ENCODE measurements around the gene TCP10L. TPM values are rescaled to one million over a fixed set of nuclear protein-coding genes. Genes with fewer than 3 reads are reported as not detected.

The TCP10L gene
- total and polyA plus RNA-seq, 5 donors: 1.4 to 3.4 (median 1.9) TPM

DNA sequence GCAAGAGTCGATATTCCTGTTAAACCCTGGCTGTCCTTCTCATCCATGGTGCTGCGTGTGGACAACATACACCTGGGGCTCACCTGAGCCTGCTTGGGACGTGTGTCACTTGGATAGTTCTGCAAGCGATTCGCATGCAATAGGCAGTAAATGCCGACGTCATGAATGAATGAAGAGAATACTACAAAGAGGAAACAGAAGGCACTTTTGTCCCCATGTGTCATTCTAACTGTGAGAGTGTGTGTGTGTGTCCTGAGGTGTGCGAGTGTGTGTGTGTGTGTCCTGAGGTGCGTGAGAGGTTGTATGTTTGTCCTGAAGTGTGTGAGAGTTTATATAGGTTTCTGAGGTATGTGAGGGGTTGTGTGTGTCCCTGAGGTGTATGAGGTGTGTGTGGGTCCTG lies 647 bp upstream of the TCP10L start:
- 87% methylated on average over 9 of the region's 9 CpGs for WGBS
- DNase-seq: no peak
- no peaks in the 10 kb centered on the region for H3K27me3 ChIP-seq (ENCODE audit: control insufficient read depth, insufficient read depth)

DNA sequence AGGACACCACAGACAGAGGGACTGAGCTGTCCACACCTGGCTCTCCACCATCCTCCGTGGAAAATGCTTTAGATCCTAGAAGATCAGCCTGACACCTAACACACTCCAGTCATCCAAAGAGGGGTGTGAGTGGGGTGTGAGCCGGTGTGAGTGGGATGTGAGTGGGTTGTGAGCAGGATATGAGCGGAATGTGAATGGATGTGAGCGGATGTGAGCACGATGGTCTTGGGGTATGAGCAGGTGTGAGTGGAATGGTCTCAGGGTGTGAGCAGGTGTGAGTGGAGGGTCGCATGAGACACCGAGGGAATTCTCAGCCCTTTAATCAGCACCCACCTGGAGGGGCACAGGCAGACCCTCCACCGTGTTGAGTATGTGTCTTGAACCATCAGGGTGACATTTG lies 851 bp downstream of the TCP10L start:
- 91% methylated on average over 8 of the region's 8 CpGs for WGBS
- intact Hi-C loops (cut with DNase I): no loop called here
- Histone ChIP-seq H3K4me1 (ENCODE audit: control insufficient read depth, insufficient read depth, low read length) (no peaks in the 10 kb centered on the region), H3K27ac (ENCODE audit: low read length) (no peak overlapping the region), H3K27me3 (ENCODE audit: control insufficient read depth, insufficient read depth) (no peaks in the 10 kb centered on the region), H3K4me3 (ENCODE audit: low read length) (no peak overlapping the region), H3K9me3 (ENCODE audit: control insufficient read depth, low read length) (no peaks in the 10 kb centered on the region)
- no peak for DNase-seq
- no peak for ATAC-seq

More for the DNA sequence above, 647 bp upstream of the TCP10L start:
- Histone ChIP-seq H3K9me3 (ENCODE audit: control insufficient read depth, low read length) (no peaks in the 10 kb centered on the region), H3K4me3 (ENCODE audit: low read length) (no peak overlapping the region), H3K4me1 (ENCODE audit: control insufficient read depth, insufficient read depth, low read length) (no peaks in the 10 kb centered on the region), H3K27ac (ENCODE audit: low read length) (no peak overlapping the region)
- no peak for ATAC-seq
- intact Hi-C loops (cut with DNase I): no loop called here

DNA sequence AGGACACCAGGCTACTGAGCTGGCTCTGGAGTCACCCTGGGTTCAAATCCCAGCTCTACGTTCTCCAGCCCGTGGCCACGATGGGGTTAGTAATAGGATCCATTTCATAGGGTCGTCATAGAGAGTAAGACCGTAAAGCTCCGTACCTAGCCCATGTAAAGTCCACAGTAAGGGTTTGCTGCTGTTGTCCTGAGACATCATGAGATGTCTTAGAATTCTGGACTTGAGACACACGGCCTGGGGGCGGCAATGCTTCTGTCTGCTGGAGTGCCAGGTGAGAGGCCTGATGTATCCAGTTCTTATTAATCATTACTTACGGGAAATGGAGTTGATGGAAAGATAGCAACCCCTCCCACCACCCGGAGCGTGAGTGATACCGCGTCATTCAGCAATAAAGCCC lies 3.6 kb downstream of the TCP10L start:
- DNase-seq: no peak
- no peaks in the 10 kb centered on the region for H3K4me1 ChIP-seq (ENCODE audit: control insufficient read depth, insufficient read depth, low read length)
- H3K4me3 ChIP-seq (ENCODE audit: low read length): no peak overlapping the region
- no peaks in the 10 kb centered on the region for H3K27me3 ChIP-seq (ENCODE audit: control insufficient read depth, insufficient read depth)
- H3K27ac ChIP-seq (ENCODE audit: low read length): no peak overlapping the region
- H3K9me3 ChIP-seq (ENCODE audit: control insufficient read depth, low read length): no peaks in the 10 kb centered on the region
- WGBS: 92% methylated on average over 13 of the region's 13 CpGs
- intact Hi-C loops (cut with DNase I): no loop called here
- no peak for ATAC-seq

DNA sequence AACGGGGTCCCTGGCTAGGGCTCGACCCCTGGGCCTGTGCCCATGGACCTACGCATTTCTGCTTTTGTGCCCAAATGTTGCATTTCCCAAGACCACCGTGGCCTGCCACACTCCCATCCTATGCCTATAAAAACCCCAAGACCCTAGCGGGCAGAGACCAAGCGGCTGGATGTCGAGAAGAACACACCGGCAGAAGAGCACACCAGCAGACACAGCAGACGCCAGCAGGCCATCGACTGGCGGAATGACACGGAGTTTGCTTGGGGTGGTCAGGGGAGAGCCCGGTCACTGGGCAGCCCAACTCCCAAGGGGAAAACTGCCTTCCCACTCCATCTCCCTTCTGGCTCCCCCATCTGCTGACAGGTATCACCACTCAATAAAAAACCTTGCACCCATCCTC lies 4.4 kb downstream of the TCP10L start:
- H3K27me3 ChIP-seq (ENCODE audit: control insufficient read depth, insufficient read depth): no peaks in the 10 kb centered on the region
- no peak overlapping the region for H3K27ac ChIP-seq (ENCODE audit: low read length)
- H3K9me3 ChIP-seq (ENCODE audit: control insufficient read depth, low read length): no peaks in the 10 kb centered on the region
- intact Hi-C loops (cut with DNase I): no loop called here
- no peak for DNase-seq
- ATAC-seq: no peak
- H3K4me3 ChIP-seq (ENCODE audit: low read length): no peak overlapping the region
- 90% methylated on average over 13 of the region's 13 CpGs for WGBS
- H3K4me1 ChIP-seq (ENCODE audit: control insufficient read depth, insufficient read depth, low read length): no peaks in the 10 kb centered on the region

DNA sequence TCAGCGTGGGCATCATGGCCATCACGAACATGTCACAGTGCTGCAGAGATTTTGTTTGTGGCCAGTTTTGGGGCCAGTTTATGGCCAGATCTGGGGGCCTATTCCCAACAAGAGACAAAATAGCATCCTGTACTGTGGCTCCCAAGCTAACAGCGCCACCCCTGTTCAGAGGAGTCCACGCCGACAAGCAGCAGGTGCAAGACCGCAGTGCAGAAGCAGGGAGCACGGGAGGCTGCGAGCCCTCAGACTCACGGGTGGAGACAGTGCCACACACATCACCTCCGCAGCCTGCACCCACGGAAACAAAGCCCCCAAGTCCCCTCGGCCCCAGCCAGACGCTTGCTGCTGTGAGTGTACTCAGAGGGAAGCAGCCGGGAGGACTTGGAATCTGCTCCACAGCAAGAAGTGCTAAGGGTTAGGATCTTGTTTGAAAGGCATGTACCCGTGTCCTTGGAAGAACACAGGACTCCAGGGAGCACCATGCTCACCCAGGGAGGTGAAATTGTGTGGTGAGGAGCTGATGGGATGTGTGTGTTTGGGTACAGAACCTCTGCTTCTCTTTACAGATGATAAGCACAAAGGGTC lies 7.1 kb downstream of the TCP10L start:
- WGBS: 63% methylated on average over 15 of the region's 15 CpGs
- Histone ChIP-seq H3K27ac (ENCODE audit: low read length) (no peak overlapping the region), H3K4me3 (ENCODE audit: low read length) (no peak overlapping the region), H3K9me3 (ENCODE audit: control insufficient read depth, low read length) (no peaks in the 10 kb centered on the region), H3K4me1 (ENCODE audit: control insufficient read depth, insufficient read depth, low read length) (no peaks in the 10 kb centered on the region), H3K27me3 (ENCODE audit: control insufficient read depth, insufficient read depth) (no peaks in the 10 kb centered on the region)
- no peak for ATAC-seq
- no peak for DNase-seq
- intact Hi-C loops (cut with DNase I): loop anchor here in 1 of 4 donors (10.0 kb wide), 1 partner anchor 173 kb away; no protein-coding TSS in a partner anchor

DNA sequence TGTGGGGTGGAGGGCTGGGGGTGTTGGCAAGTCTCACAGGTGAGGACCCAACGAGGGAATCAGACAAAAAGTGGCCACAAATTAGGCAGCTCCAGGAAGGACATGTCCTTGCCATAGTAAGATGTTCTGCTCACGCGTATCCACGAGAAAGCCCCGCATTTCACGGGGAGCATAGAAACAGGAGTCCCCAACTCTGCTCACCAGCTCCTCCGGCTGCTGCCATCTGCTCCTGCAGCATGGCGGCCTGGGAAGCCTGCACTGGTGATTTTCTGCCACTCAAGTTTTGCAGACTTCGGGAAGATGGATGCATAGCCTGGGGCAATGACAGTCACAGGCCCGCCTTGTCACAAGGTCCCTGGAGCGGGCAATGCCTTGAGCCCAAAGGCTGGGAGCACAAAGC lies 9.3 kb downstream of the TCP10L start:
- DNase-seq (no peak), ATAC-seq (no peak)
- Histone ChIP-seq H3K27ac (ENCODE audit: low read length) (no peak overlapping the region), H3K27me3 (ENCODE audit: control insufficient read depth, insufficient read depth) (no peaks in the 10 kb centered on the region), H3K4me1 (ENCODE audit: control insufficient read depth, insufficient read depth, low read length) (no peaks in the 10 kb centered on the region), H3K9me3 (ENCODE audit: control insufficient read depth, low read length) (no peaks in the 10 kb centered on the region), H3K4me3 (ENCODE audit: low read length) (no peak overlapping the region)
- WGBS: 92% methylated on average over 11 of the region's 11 CpGs
- intact Hi-C loops (cut with DNase I): loop anchor here in 1 of 4 donors (10.0 kb wide), 1 partner anchor 171 kb away; no protein-coding TSS in a partner anchor

DNA sequence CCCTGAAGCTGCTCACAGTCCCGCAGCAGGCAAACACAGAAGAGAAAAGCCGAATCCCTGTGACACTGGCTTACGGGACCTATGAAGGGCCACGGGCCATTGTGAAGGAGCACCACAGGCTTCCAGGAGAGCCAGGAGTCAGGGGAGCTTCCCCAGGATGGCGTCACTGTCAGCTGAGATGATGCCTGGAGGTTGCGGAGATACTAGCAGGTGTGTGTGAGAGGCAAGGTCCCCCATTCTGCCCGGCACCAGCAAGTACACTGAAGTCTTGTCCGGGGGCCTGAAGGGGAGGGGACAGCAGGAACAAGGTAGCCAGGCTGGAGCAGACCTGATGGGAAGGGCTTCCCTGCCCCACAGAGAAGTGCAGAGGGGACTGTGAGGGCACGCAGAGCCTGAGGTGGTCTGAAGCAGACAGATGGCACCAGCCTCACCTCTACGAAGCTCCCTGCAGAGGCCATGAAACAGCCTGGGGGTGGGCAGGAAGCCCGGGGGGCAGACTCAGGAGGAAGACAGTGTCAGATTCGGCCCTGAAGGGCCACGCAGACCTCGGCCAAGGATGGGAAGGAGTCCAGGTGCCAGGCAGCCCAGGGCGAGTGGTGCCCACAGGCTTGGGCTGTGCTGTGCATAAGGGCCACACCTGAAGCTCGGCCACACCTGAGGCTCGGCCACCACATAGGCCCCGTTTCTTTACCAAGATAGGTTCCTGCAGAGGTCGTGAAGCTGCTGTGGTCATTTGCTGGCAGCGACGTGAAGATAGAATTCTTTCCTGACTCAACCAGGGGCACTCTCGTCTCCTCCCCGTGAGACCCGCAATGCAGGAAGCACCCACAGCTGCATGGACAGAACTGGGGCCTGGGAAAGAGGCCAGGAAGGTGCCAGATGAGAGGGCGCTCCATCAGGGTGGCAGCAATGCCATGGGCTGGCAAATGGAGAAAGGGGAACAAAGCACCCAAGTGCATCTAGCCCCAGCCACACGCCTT lies 10.1 kb downstream of the TCP10L start:
- WGBS: 87% methylated on average over 26 of the region's 26 CpGs
- ATAC-seq: peak in 1 of 2 donors; percentile 27

DNA sequence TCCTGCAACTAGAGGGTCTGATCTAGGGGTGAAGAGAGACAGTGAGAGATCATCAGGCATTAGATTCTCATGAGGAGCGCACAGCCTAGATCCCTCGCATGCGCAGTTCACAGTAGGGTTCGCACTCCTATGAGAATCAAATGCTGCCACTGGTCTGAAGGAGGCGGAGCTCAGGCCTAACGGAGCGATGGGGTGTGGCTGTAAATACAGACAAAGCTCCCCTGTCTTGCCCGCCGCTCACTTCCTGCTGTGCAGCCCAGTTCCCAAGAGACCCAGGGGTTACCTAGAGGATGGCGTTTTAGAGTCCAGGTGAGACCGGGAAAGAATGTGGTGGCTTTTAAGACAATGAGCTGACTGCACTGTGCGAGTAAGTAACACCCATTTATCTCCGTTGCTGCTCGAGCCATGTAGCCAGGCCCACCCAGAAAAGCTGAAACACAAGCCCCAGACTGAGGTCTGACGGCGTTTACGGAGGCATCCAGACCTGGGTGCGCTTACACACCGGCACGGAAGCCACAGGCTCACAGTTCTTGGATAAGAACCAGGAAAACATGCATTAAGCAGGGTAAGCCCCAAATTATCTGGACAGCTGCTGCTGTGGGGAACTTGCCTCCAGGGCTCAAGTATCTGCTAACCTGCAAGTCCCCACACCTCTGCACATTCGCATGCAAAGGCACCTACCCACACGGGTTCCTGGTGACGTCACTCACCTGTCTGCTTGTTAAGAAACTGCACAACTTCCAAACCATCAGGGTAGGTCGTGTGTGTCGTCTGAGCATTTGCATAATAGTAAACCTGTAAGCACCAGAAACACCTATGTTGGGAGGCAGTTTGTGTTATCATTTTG lies 12.5 kb downstream of the TCP10L start:
- H3K4me1 ChIP-seq (ENCODE audit: control insufficient read depth, insufficient read depth, low read length): no peaks in the 10 kb centered on the region
- no peaks in the 10 kb centered on the region for H3K27me3 ChIP-seq (ENCODE audit: control insufficient read depth, insufficient read depth)
- ATAC-seq (no peak), DNase-seq (no peak)
- no peak overlapping the region for H3K27ac ChIP-seq (ENCODE audit: low read length)
- H3K9me3 ChIP-seq (ENCODE audit: control insufficient read depth, low read length): no peaks in the 10 kb centered on the region
- intact Hi-C loops (cut with DNase I): loop anchor here in 2 of 4 donors (5.0 to 10.0 kb wide), 2 partner anchors 168 to 170 kb away; no protein-coding TSS in a partner anchor
- no peak overlapping the region for H3K4me3 ChIP-seq (ENCODE audit: low read length)
- WGBS: 72% methylated on average over 25 of the region's 25 CpGs

More for the DNA sequence above, 10.1 kb downstream of the TCP10L start:
- H3K27me3 ChIP-seq (ENCODE audit: control insufficient read depth, insufficient read depth): no peaks in the 10 kb centered on the region
- intact Hi-C loops (cut with DNase I): loop anchor here in 2 of 4 donors (5.0 to 10.0 kb wide), 2 partner anchors 170 to 173 kb away; no protein-coding TSS in a partner anchor
- no peaks in the 10 kb centered on the region for H3K9me3 ChIP-seq (ENCODE audit: control insufficient read depth, low read length)
- no peak for DNase-seq
- H3K27ac ChIP-seq (ENCODE audit: low read length): no peak overlapping the region
- no peak overlapping the region for H3K4me3 ChIP-seq (ENCODE audit: low read length)
- no peaks in the 10 kb centered on the region for H3K4me1 ChIP-seq (ENCODE audit: control insufficient read depth, insufficient read depth, low read length)

DNA sequence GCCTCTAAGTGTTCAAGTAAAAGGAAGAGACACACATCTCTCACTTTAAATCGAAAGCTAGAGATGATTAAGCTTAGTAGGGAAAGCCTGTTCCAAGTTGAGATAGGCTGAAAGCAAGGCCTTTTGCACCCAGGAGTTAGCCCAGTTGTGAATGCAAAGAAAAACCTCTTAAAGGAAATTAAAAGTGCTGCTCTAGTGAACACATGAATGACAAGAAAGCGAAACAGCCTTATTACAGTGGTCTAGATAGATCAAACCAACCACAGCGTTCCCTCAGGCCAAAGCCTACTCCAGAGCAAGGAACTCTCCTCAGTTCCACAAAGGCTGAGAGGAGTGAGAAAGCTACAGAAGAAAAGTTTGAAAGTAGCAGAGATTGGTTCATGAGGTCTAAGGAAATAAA lies 14.9 kb downstream of the TCP10L start:
- Histone ChIP-seq H3K27ac (ENCODE audit: low read length) (no peak overlapping the region), H3K27me3 (ENCODE audit: control insufficient read depth, insufficient read depth) (no peaks in the 10 kb centered on the region), H3K9me3 (ENCODE audit: control insufficient read depth, low read length) (no peaks in the 10 kb centered on the region), H3K4me1 (ENCODE audit: control insufficient read depth, insufficient read depth, low read length) (no peaks in the 10 kb centered on the region), H3K4me3 (ENCODE audit: low read length) (no peak overlapping the region)
- ATAC-seq (no peak), DNase-seq (no peak)
- intact Hi-C loops (cut with DNase I): loop anchor here in 2 of 4 donors (5.0 to 10.0 kb wide), 2 partner anchors 166 to 168 kb away; no protein-coding TSS in a partner anchor
- WGBS: 97% methylated on average over 3 of the region's 3 CpGs
